OCI-LY7 (cell line): Measurements from ENCODE around the gene NFATC1.

Experiments
- CTCF ChIP-seq: fragments of 200-600 bp; sonication (generic); conservative IDR thresholded peaks from 2 replicates; pipeline ENCODE4 v1.5.1; 2014; ENCODE audit warnings: mild to moderate bottlenecking, antibody characterized with exemption, low read length, moderate library complexity, mixed read lengths
- EZH2phosphoT487 ChIP-seq: fragments of 200-600 bp; sonication (generic); IDR thresholded peaks from 2 replicates; pipeline ENCODE4 v1.6.1; 2018; ENCODE audit warnings: low read depth, borderline replicate concordance, mild to moderate bottlenecking, mixed run types, antibody characterized with exemption, low read length, moderate library complexity, mixed read lengths

DNA sequence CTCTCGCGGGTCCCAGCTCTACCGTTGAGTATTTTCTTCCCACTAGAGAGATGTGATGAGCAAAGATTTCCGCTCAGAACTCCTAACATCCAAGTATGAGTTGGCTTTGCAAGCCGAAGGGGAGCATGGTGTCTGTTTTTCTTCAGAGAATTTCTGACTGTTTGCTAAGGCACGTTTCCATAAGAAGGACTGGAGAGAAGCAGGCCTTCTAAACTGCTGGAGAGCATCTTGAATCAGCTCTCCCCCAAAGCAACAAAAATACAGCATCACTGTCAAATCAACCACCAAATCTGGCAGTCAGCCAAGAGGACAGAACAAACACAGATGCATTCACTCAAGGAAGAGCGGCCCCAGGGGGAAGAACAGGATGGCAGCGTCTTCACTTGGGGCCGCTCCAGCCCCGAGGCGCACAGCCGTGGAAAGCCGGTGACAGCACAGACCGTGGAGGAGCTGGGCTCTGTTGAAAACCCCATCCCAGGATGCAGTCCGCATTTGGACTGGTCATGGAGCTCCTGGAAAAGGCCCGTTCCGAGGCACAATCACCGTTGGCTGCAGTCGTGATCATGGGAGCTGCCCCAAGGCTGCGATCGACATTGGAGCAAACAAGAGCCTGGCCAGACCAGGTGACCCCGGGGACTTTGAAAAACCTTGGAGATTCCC lies 101.4 kb downstream of the NFATC1 start:
- TF ChIP-seq CTCF (no peak), EZH2phosphoT487 (no peak)
